GM23248 (cell line): ENCODE results near the gene ERICH4.

Experiments
- EZH2 ChIP-seq: fragments of 200-600 bp; sonication (generic); IDR thresholded peaks from 2 replicates; pipeline ENCODE4 v1.6.1; 2018; ENCODE audit warnings: antibody characterized with exemption, mild to moderate bottlenecking; ENCODE audit not compliant: insufficient read depth, poor library complexity, severe bottlenecking
- EZH2phosphoT487 ChIP-seq: fragments of 200-600 bp; sonication (generic); IDR thresholded peaks from 2 replicates; pipeline ENCODE4 v1.6.1; 2018; ENCODE audit warnings: antibody characterized with exemption, moderate library complexity, mild to moderate bottlenecking, low read depth; ENCODE audit not compliant: insufficient read depth

DNA sequence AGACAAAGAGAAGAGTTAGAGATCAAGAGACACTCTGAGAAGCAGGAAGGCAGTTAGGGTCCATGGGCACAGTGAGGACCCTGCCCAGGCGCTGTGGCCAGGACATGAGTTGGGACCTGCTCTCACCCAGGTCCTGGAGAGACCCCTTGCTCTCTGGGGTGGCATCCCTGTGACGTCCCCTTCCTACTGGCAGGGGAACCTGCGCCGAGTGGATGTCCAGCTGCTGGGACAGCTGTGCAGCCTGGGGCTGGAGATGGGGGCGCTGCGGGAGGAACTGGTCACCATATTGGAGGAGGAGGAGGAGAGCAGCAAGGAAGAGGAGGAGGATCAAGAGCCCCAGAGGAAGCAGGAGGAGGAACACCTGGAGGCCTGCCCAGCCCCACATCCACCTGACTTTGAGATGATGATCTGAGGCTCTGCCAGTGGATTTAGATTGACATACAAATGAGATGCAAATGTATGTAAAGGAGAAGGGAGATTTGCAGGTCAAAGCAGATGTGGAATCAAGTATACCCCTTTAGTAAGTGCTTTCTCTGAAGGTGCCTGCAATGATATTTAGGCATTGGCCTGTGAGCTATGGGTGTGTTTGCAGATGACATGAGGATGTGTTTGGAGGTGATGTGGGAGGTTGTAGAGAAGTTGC is 978 bp downstream of the ERICH4 start:
- TF ChIP-seq EZH2, result no peak
- TF ChIP-seq EZH2phosphoT487, result no peak
